B cell (primary cell): Measurements from ENCODE around the gene REEP5. TPM values are rescaled to one million over a fixed set of nuclear protein-coding genes. Genes with fewer than 3 reads are reported as not detected.

Experiments
- ATAC-seq: fragments of 200-7000 bp; cut with Tn5 transposase; one replicate; pipeline ENCODE4 v1.10.0; 2021; ENCODE audit warnings: low read depth, mild to moderate bottlenecking, moderate number of reproducible peaks, moderate library complexity
- CTCF ChIA-PET: fragments of 350-600 bp; sonication (Branson Sonifier 250); formaldehyde crosslinking; loops from one replicate; lab custom pipeline; 2021; ENCODE audit warnings: antibody characterized with exemption, inconsistent platforms; lab: Charles Lee
- POLR2A ChIA-PET: fragments of 350-600 bp; sonication (Branson Sonifier 250); formaldehyde crosslinking; loops from one replicate; lab custom pipeline; 2021; ENCODE audit warnings: antibody characterized with exemption; lab: Charles Lee
- DNase-seq: peaks from one replicate; pipeline ENCODE4 v3.0.0; 2013
- H2AFZ ChIP-seq: 2 replicates; pipeline ENCODE4 v1.6.1; 2012; ENCODE audit warnings: mild to moderate bottlenecking, low read depth, low read length; ENCODE audit not compliant: insufficient read depth, poor library complexity, severe bottlenecking
- H3K27ac ChIP-seq, 2 donors: 1 replicate in 1 of 2; 2 replicates in 1 of 2; pipeline ENCODE4 v1.5.1; 2012 to 2013; ENCODE audit warnings: low read length in 2 of 2, mild to moderate bottlenecking in 2 of 2, moderate library complexity in 1 of 2
- H3K27me3 ChIP-seq, 4 experiments: fragments of 200-600 bp in 1 of 4; sonication (generic) in 1 of 4; replicated peaks in 1 of 4; 1 replicate in 2 of 4; 2 replicates in 2 of 4; pipeline versions ENCODE4 v1.6.1 to v1.7.0; 2013 to 2016; ENCODE audit warnings: low read length in 3 of 4, mild to moderate bottlenecking in 2 of 4, mixed read lengths in 1 of 4, moderate library complexity in 1 of 4; ENCODE audit not compliant: insufficient read depth in 4 of 4, control insufficient read depth in 3 of 4; ENCODE audit errors: control extremely low read depth in 1 of 4
- H3K36me3 ChIP-seq, 2 experiments: replicated peaks in 1 of 2; 1 replicate in 1 of 2; 2 replicates in 1 of 2; pipeline versions ENCODE4 v1.6.1 to v1.7.1; 2013; ENCODE audit warnings: low read length in 1 of 2; ENCODE audit not compliant: insufficient read depth in 2 of 2, control insufficient read depth in 1 of 2; ENCODE audit errors: control extremely low read depth in 1 of 2, extremely low read depth in 1 of 2
- H3K4me1 ChIP-seq, 2 donors: fragments of 200-600 bp in 1 of 2; sonication (generic) in 1 of 2; 1 replicate in 1 of 2; 2 replicates in 1 of 2; pipeline versions ENCODE4 v1.5.1 to v1.6.1; 2013 to 2017; ENCODE audit warnings: low read length in 2 of 2; ENCODE audit not compliant: control insufficient read depth in 2 of 2, insufficient read depth in 2 of 2
- H3K4me2 ChIP-seq: replicated peaks from 2 replicates; pipeline ENCODE3; 2012; ENCODE audit warnings: mild to moderate bottlenecking, low read depth, low read length; ENCODE audit not compliant: poor library complexity, severe bottlenecking
- H3K4me3 ChIP-seq, 5 experiments: fragments of 200-600 bp in 1 of 5; sonication (generic) in 1 of 5; 1 replicate in 3 of 5; 2 replicates in 2 of 5; pipeline versions ENCODE4 v1.5.1 to v1.7.0; 2011 to 2016; ENCODE audit warnings: low read length in 4 of 5, mild to moderate bottlenecking in 4 of 5, low read depth in 2 of 5, control low read depth in 1 of 5, moderate library complexity in 1 of 5; ENCODE audit not compliant: insufficient read depth in 1 of 5; ENCODE audit errors: control extremely low read depth in 1 of 5, extremely low read depth in 1 of 5
- H3K79me2 ChIP-seq: fragments of 200-600 bp; sonication (generic); one replicate; pipeline ENCODE4 v1.6.0; 2016; ENCODE audit warnings: low read length; ENCODE audit not compliant: control insufficient read depth, insufficient read depth
- H3K9ac ChIP-seq: fragments of 200-600 bp; sonication (generic); 2 replicates; pipeline ENCODE4 v1.6.1; 2017; ENCODE audit warnings: mild to moderate bottlenecking, low read length, moderate library complexity
- H3K9me3 ChIP-seq, 3 donors: one replicate each; pipeline versions ENCODE4 v1.6.1 to v1.7.1; 2013; ENCODE audit warnings: low read length in 2 of 3; ENCODE audit not compliant: control insufficient read depth in 2 of 3, insufficient read depth in 1 of 3; ENCODE audit errors: control extremely low read depth in 1 of 3
- H4K20me1 ChIP-seq: 2 replicates; pipeline ENCODE4 v1.6.0; 2012; ENCODE audit warnings: mild to moderate bottlenecking, low read length; ENCODE audit not compliant: insufficient read depth, control insufficient read depth, poor library complexity, severe bottlenecking
- H3K27ac Mint-ChIP-seq: one replicate; pipeline ENCODE4 v1.8.0; 2021; ENCODE audit warnings: mixed read lengths
- H3K27me3 Mint-ChIP-seq: one replicate; pipeline ENCODE4 v1.8.0; 2021; ENCODE audit warnings: mixed read lengths
- H3K4me1 Mint-ChIP-seq: one replicate; pipeline ENCODE4 v1.8.0; 2021; ENCODE audit warnings: mixed read lengths
- H3K4me3 Mint-ChIP-seq: one replicate; pipeline ENCODE4 v1.8.0; 2021; ENCODE audit warnings: mixed read lengths
- H3K9me3 Mint-ChIP-seq: one replicate; pipeline ENCODE4 v1.8.0; 2022; ENCODE audit warnings: mixed read lengths; ENCODE audit not compliant: insufficient read depth
- EZH2 ChIP-seq: IDR thresholded peaks from 2 replicates; pipeline ENCODE4 v1.6.1; 2012; ENCODE audit warnings: borderline replicate concordance, low read depth, mild to moderate bottlenecking, moderate library complexity, low read length; ENCODE audit not compliant: insufficient read depth, poor library complexity, severe bottlenecking
- WGBS: methylation state at CpG from one replicate; pipeline ENCODE4 v1.1.5; 2013; ENCODE audit warnings: missing lambda C conversion rate; ENCODE audit not compliant: insufficient coverage; 5-methylcytosine and 5-hydroxymethylcytosine counted together
- intact Hi-C: fragments of 100-400 bp; cut with micrococcal nuclease; formaldehyde crosslinking; loops from one replicate; pipeline ENCODE4 v1.10.0; 2022
- polyA plus RNA-seq: library from polyadenylated mRNA; depleted of rRNA; stranded (reverse); fragments of >200 nt; gene quantifications from 2 replicates; pipeline ENCODE4 v1.2.3, GENCODE V29; 2012
- total RNA-seq, 2 donors: library from RNA; stranded (reverse); fragments of 120-200 nt in 1 of 2; gene quantifications; 1 replicate in 1 of 2; 2 replicates in 1 of 2; pipeline versions ENCODE4 v1.2.3 to v1.2.4, GENCODE V29; 2013 to 2022
- TF ChIP-seq, protein P1 (sequence below): fragments of 200-600 bp; IDR thresholded peaks from one replicate; pipeline ENCODE4 v1.8.0; 2022; ENCODE audit warnings: antibody characterized with exemption, mild to moderate bottlenecking

REEP5 gene
- total and polyA plus RNA-seq, 2 donors (not counting 1 experiment from before 2014, with no cell fraction given), result 39.2 to 55.9 TPM

DNA sequence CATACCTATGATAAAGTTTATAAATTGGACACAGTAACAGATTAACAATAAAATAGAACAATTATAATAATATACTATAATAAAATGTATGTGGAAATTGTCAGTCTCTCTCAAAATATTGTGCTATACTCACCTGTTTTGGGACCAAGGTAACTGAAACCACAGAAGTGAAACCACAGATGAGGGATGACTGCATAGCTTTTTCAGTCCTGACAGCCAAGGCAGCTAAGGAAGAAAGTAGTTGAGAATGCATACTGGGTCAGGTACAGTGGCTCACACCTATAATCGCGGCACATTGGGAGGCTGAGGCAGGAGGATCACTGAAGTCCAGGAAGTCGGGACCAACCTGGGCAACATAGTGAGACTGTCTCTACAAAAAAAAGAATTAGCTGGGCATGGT is 52.1 kb downstream of the REEP5 start:
- Mint-ChIP-seq H3K4me1 (peaks cover 3% of the 10 kb centered on the region), H3K4me3 (no peak overlapping the region), H3K27ac (no peak overlapping the region), H3K27me3 (no peaks in the 10 kb centered on the region), H3K9me3 (no peaks in the 10 kb centered on the region)
- Histone ChIP-seq H3K4me3 (no peak overlapping the region), H3K27ac (no peak overlapping the region), H3K9ac (no peak overlapping the region), H3K4me1 (no peaks in the 10 kb centered on the region), H3K9me3 (no peaks in the 10 kb centered on the region), H3K4me2 (no peak overlapping the region), H3K36me3 (peaks cover 8 to 39% of the 10 kb centered on the region in 2 experiments), H3K79me2 (peaks cover 14% of the 10 kb centered on the region), H2AFZ (no peak overlapping the region), H4K20me1 (peaks cover 7% of the 10 kb centered on the region), H3K27me3 (no peaks in the 10 kb centered on the region)
- intact Hi-C loops, result no loop called here
- ChIA-PET POLR2A (no interaction called here), CTCF (interaction anchor here (0.6 kb wide), 1 partner anchor 625 kb away, joined by 3 read pairs; no protein-coding TSS in a partner anchor)
- WGBS, result 100% methylated on average over 3 of the region's 3 CpGs
- no peak for ATAC-seq
- TF ChIP-seq, protein P1, sequence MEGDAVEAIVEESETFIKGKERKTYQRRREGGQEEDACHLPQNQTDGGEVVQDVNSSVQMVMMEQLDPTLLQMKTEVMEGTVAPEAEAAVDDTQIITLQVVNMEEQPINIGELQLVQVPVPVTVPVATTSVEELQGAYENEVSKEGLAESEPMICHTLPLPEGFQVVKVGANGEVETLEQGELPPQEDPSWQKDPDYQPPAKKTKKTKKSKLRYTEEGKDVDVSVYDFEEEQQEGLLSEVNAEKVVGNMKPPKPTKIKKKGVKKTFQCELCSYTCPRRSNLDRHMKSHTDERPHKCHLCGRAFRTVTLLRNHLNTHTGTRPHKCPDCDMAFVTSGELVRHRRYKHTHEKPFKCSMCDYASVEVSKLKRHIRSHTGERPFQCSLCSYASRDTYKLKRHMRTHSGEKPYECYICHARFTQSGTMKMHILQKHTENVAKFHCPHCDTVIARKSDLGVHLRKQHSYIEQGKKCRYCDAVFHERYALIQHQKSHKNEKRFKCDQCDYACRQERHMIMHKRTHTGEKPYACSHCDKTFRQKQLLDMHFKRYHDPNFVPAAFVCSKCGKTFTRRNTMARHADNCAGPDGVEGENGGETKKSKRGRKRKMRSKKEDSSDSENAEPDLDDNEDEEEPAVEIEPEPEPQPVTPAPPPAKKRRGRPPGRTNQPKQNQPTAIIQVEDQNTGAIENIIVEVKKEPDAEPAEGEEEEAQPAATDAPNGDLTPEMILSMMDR, result no peak
- no peak for TF ChIP-seq EZH2
- no peak for DNase-seq

DNA sequence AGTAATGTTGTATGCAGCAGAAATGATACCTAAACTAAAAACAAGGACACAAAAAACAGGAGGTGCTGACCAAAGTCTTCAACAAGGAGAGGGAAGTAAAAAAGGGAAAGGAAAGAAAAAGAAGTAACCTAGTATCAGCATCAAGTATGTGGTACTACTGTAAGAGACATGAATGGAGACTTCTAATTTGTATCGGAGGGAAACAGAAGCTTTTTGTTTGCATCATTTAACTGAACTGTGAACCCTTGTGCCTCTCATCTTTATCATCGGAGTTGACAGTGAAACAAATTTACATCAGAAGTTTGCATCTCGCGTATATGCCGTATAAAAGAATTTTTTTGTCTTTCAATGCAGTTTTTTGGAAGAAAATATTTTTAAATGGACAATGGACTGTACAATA is 54.6 kb downstream of the REEP5 start:
- Histone ChIP-seq H2AFZ (no peak overlapping the region), H3K4me3 (no peak overlapping the region), H3K79me2 (peaks cover 17% of the 10 kb centered on the region), H3K36me3 (peaks cover 12 to 54% of the 10 kb centered on the region in 2 experiments), H3K27ac (no peak overlapping the region), H3K4me2 (no peak overlapping the region), H3K9ac (no peak overlapping the region), H3K9me3 (no peaks in the 10 kb centered on the region), H3K4me1 (peaks cover 2 to 8% of the 10 kb centered on the region in 2 donors), H4K20me1 (peaks cover 16% of the 10 kb centered on the region), H3K27me3 (no peaks in the 10 kb centered on the region)
- Mint-ChIP-seq H3K4me1 (peaks cover 13% of the 10 kb centered on the region), H3K4me3 (no peak overlapping the region), H3K9me3 (no peaks in the 10 kb centered on the region), H3K27me3 (no peaks in the 10 kb centered on the region), H3K27ac (no peak overlapping the region)
- intact Hi-C loops, result no loop called here
- no peak for DNase-seq
- CTCF ChIA-PET, result no interaction called here
- POLR2A ChIA-PET, result no interaction called here
- WGBS, result 83% methylated on average over 1 of the region's 5 CpGs
- no peak for ATAC-seq
- TF ChIP-seq, protein P1, result no peak
- TF ChIP-seq EZH2, result no peak
